ENCODE results near the gene BCS1L. TPM values are rescaled to one million over a fixed set of nuclear protein-coding genes. Genes with fewer than 3 reads are reported as not detected.

The BCS1L gene
- total RNA-seq, 1 experiment from 2014 or later, result 39.1 TPM

DNA sequence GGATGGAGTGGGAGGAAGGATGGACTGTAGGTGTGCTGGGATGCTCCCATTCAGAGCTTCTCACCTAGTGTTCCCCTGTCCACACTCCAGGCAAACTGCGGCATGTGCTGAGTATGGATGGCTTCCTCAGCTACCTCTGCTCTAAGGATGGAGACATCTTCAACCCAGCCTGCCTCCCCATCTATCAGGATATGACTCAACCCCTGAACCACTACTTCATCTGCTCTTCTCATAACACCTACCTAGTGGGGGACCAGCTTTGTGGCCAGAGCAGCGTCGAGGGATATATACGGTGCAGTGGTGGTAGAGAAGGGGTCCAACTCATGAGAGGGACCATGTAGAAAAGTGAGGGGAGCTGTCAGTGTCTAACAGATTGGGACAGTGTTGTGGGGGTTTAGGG is 31.5 kb upstream of the BCS1L start:
- no peaks in the 10 kb centered on the region; a peak in 1 of 5 replicates for H3K9me3 Mint-ChIP-seq
- no peak overlapping the region for H3K9ac ChIP-seq (ENCODE audit: extremely low read depth, insufficient read length, low read length)
- WGBS (ENCODE audit: extremely low coverage, insufficient read length, low lambda C conversion rate), result no CpG with 5 or more reads among the region's 4 CpGs

More for the DNA sequence above, 31.5 kb upstream of the BCS1L start:
- no peak overlapping the region for H2BK15ac ChIP-seq (ENCODE audit: low read depth, low read length)
- no peaks in the 10 kb centered on the region for H3K23me2 ChIP-seq (ENCODE audit: insufficient read length, low read depth, low read length, poor library complexity, severe bottlenecking)
- no peak overlapping the region for H2AK5ac ChIP-seq (ENCODE audit: insufficient read length, low read length)
- H2AFZ ChIP-seq (ENCODE audit: low read length), result no peak overlapping the region
- no peak overlapping the region for H3K4me3 Mint-ChIP-seq
- no peak overlapping the region for H4K91ac ChIP-seq (ENCODE audit: insufficient read length, low read depth, low read length)
- no peak overlapping the region for H4K5ac ChIP-seq (ENCODE audit: insufficient read length, low read depth, low read length)
- no peaks in the 10 kb centered on the region for H3K79me1 ChIP-seq (ENCODE audit: insufficient read depth, low read depth, low read length, poor library complexity, severe bottlenecking)
- no peak overlapping the region for H3T11ph ChIP-seq (ENCODE audit: low read length)
- no peak overlapping the region for H3K4me2 ChIP-seq (ENCODE audit: insufficient read depth, insufficient read length, low read length)
- no peak overlapping the region for H3K56ac ChIP-seq (ENCODE audit: insufficient read length, low read depth, low read length)
- no peaks in the 10 kb centered on the region for H3K36me3 Mint-ChIP-seq (ENCODE audit: insufficient read depth in 1 of 3, low read depth in 3 of 3)
- H2BK12ac ChIP-seq (ENCODE audit: insufficient read length, low read depth, low read length), result no peak overlapping the region
- H2BK120ac ChIP-seq (ENCODE audit: low read depth, low read length, poor library complexity, severe bottlenecking), result no peak overlapping the region
- no peak overlapping the region for H3K27ac Mint-ChIP-seq
- no peak overlapping the region for H3K23ac ChIP-seq (ENCODE audit: insufficient read length, low read depth, low read length)
- no peaks in the 10 kb centered on the region for H3K4me1 ChIP-seq (ENCODE audit: insufficient read depth, low read length)
- no peak for TF ChIP-seq CTCF (conservative IDR thresholded peaks at IDR 0.05)
- no peak overlapping the region for H4K8ac ChIP-seq (replicated peaks; ENCODE audit: insufficient read length, low read depth, low read length)
- H3K18ac ChIP-seq (ENCODE audit: insufficient read length, low read depth, low read length), result no peak overlapping the region
- no peak overlapping the region for H3K4ac ChIP-seq (ENCODE audit: low read depth, low read length)
- no peak overlapping the region for H2BK5ac ChIP-seq (ENCODE audit: insufficient read length, low read length)
- H3K9me3 ChIP-seq (ENCODE audit: control insufficient read depth, low read depth, low read length), result no peaks in the 10 kb centered on the region
- no peak overlapping the region for H2BK20ac ChIP-seq (ENCODE audit: low read depth, low read length, poor library complexity, severe bottlenecking)
- no peaks in the 10 kb centered on the region for H4K20me1 ChIP-seq (ENCODE audit: control insufficient read depth, insufficient read depth, insufficient read length)
- no peaks in the 10 kb centered on the region; the same call in none of the 2 replicates for H3K27me3 Mint-ChIP-seq (ENCODE audit: low read depth)
- no peak overlapping the region for H3K27ac ChIP-seq (ENCODE audit: insufficient read length, low read depth, low read length)
- H3K79me2 ChIP-seq (ENCODE audit: insufficient read depth, low read length), result no peaks in the 10 kb centered on the region
- no peak overlapping the region for H3K14ac ChIP-seq (ENCODE audit: insufficient read depth, low read length)
- no peaks in the 10 kb centered on the region for H3K27me3 ChIP-seq (ENCODE audit: insufficient read depth, low read length)
- no peaks in the 10 kb centered on the region for H3K4me1 Mint-ChIP-seq
- DNase-seq, result no peak
